DOHH2 (cell line): Measurements from ENCODE around the gene TMEM30B.
"Not testable (repeated sequence)": the region's sequence is repeated elsewhere in the genome, so short reads cannot be mapped to it uniquely, and the experiment has no call there.

Experiments
- H3F3A ChIP-seq: fragments of 200-600 bp; sonication (generic), shearing (Covaris generic); 2 replicates; pipeline ENCODE4 v1.6.0; 2016; ENCODE audit warnings: antibody characterized with exemption, mild to moderate bottlenecking; ENCODE audit not compliant: control insufficient read depth, insufficient read depth
- H3K27ac ChIP-seq: fragments of 200-600 bp; sonication (generic); 2 replicates; pipeline ENCODE4 v1.5.1; 2014; ENCODE audit warnings: low read depth, mild to moderate bottlenecking, low read length, moderate library complexity
- H3K27me3 ChIP-seq: fragments of 200-600 bp; sonication (generic); 2 replicates; pipeline ENCODE4 v1.6.1; 2014; ENCODE audit warnings: mild to moderate bottlenecking, low read length, mixed read lengths; ENCODE audit not compliant: control insufficient read depth
- H3K36me3 ChIP-seq: fragments of 200-600 bp; sonication (generic); 2 replicates; pipeline ENCODE4 v1.6.1; 2014; ENCODE audit warnings: mild to moderate bottlenecking, low read length, moderate library complexity, mixed read lengths; ENCODE audit not compliant: control insufficient read depth
- H3K4me1 ChIP-seq: fragments of 200-600 bp; sonication (generic); 2 replicates; pipeline ENCODE4 v1.6.1; 2014; ENCODE audit warnings: mild to moderate bottlenecking, low read length, mixed read lengths; ENCODE audit not compliant: control insufficient read depth
- H3K4me2 ChIP-seq: fragments of 200-600 bp; sonication (generic); 2 replicates; pipeline ENCODE4 v1.6.0; 2014; ENCODE audit warnings: mild to moderate bottlenecking, low read length, moderate library complexity
- H3K4me3 ChIP-seq: fragments of 200-600 bp; sonication (generic); 2 replicates; pipeline ENCODE4 v1.5.1; 2014; ENCODE audit warnings: mild to moderate bottlenecking, low read length, mixed read lengths
- H3K79me2 ChIP-seq: fragments of 200-600 bp; sonication (generic); 2 replicates; pipeline ENCODE4 v1.6.1; 2014; ENCODE audit warnings: mild to moderate bottlenecking, low read length, mixed read lengths; ENCODE audit not compliant: control insufficient read depth
- H3K9me2 ChIP-seq: fragments of 200-600 bp; sonication (generic); replicated peaks from 2 replicates; pipeline ENCODE4 v1.6.1; 2014; ENCODE audit warnings: mild to moderate bottlenecking, low read length, mixed read lengths; ENCODE audit not compliant: control insufficient read depth
- H3K9me3 ChIP-seq: fragments of 200-600 bp; sonication (generic); 2 replicates; pipeline ENCODE4 v1.6.1; 2014; ENCODE audit warnings: antibody characterized with exemption, low read length, mixed read lengths; ENCODE audit not compliant: control insufficient read depth, insufficient read depth
- H4K20me1 ChIP-seq: fragments of 200-600 bp; sonication (generic); 2 replicates; pipeline ENCODE4 v1.6.0; 2014; ENCODE audit warnings: low read depth, mild to moderate bottlenecking, antibody characterized with exemption, low read length, moderate library complexity; ENCODE audit not compliant: control insufficient read depth, insufficient read depth
- CTCF ChIP-seq: fragments of 200-600 bp; sonication (generic); IDR thresholded peaks from one replicate; pipeline ENCODE4 v1.5.1; 2014; ENCODE audit warnings: antibody characterized with exemption, mild to moderate bottlenecking, low read depth, low read length; ENCODE audit not compliant: poor library complexity, severe bottlenecking
- EZH2phosphoT487 ChIP-seq: fragments of 200-600 bp; sonication (generic); IDR thresholded peaks from 2 replicates; pipeline ENCODE4 v1.6.1; 2017; ENCODE audit warnings: borderline replicate concordance, mild to moderate bottlenecking, antibody characterized with exemption, low read length, moderate library complexity, mixed read lengths

TMEM30B gene

GRCh38 chr14:61322011-61322798, 41.1 kb upstream of the TMEM30B start:
- Histone ChIP-seq H3K27me3 (peaks cover 16% of the 10 kb centered on the region; the same call in 1 of the 2 replicates), H3K4me1 (no peaks in the 10 kb centered on the region), H3K36me3 (no peaks in the 10 kb centered on the region), H4K20me1 (no peaks in the 10 kb centered on the region), H3K4me2 (no peak overlapping the region), H3K4me3 (no peak overlapping the region), H3K9me2 (no peaks in the 10 kb centered on the region), H3F3A (no peaks in the 10 kb centered on the region), H3K79me2 (no peaks in the 10 kb centered on the region), H3K9me3 (peaks cover 4% of the 10 kb centered on the region; the same call in 1 of the 2 replicates), H3K27ac (no peak overlapping the region)
- TF ChIP-seq EZH2phosphoT487 (no peak), CTCF (no peak)

DNA sequence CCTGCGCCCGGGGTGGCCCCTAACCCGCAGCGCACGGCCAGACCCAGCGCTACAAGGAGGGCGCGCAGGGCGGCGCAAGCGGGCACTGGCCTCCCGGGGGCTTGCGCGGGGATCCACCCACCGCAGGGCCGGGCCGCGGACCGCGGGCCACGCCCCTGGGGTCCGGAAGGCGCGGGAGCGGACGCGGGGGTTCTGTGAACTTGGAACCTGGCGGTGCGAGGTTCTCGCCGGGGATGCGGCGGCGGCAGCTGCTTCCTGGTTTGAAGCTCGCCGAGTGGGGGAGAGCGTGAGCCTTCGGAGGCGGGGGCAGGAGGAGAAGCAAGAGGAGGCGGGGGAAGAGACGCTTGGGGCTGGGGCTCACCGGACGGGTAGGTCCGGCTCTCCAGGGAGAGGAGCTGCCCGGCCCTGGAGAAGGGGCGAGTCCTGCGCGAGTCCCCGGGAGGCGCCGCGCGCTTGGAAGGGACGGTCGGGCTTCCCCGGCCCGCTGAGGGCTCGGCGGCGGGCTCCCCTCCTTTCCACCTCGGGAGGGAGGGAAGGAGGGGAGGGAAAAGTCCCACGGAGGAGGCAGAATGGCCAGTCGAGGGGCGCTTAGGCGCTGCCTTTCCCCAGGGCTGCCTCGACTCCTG, 40.4 kb upstream of the TMEM30B start, which contains the start of gene PRKCH:
TSS of gene PRKCH (plus strand) at position 195 of the 626 bp plus-strand sequence. CDS start 523 bp downstream, outside the sequence.
- no peaks in the 10 kb centered on the region for H3K79me2 ChIP-seq
- H3K36me3 ChIP-seq = no peaks in the 10 kb centered on the region
- no peaks in the 10 kb centered on the region for H3K4me1 ChIP-seq
- H4K20me1 ChIP-seq = no peaks in the 10 kb centered on the region
- H3K4me3 ChIP-seq = no peak within 1 kb of the TSS
- peaks cover 4% of the 10 kb centered on the region; the same call in 1 of the 2 replicates for H3K9me3 ChIP-seq
- no peak within 1 kb of the TSS for H3K27ac ChIP-seq
- H3K4me2 ChIP-seq = no peak within 1 kb of the TSS
- no peaks in the 10 kb centered on the region for H3K9me2 ChIP-seq
- no peak for TF ChIP-seq CTCF
- TF ChIP-seq EZH2phosphoT487 = no peak
- peaks cover 19% of the 10 kb centered on the region; the same call in 1 of the 2 replicates for H3K27me3 ChIP-seq
- no peaks in the 10 kb centered on the region for H3F3A ChIP-seq

DNA sequence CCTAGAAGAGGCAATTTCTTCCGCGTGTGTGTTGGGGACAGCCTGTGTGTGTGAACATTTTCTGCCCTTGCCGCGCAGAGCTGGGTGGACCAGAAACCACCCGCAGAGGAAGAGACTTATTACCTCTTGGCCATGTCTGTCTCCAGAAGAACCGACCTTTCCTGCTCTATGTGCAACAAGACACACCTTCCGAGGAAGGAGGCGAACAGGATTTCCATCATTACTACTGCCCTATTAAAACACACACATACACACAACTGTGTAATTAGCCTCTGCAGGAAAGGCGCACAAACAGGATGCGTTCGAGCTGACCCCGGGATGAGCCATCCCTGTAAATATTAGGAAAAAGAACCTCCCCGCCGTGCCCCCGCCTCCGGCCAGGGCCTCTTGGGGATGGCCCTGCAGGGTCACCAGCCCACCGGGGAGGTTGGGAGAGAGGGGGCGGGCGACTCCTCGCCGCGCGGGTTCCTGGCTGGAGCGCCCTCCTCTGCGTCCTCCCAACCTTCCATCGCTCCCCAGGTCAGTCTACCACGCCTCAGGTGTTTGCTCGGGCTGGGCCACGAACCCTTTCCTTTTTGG, 39.8 kb upstream of the TMEM30B start:
- Histone ChIP-seq H3F3A (no peaks in the 10 kb centered on the region), H3K9me3 (peaks cover 4% of the 10 kb centered on the region; the same call in 1 of the 2 replicates), H3K4me2 (no peak overlapping the region), H3K4me3 (no peak overlapping the region), H3K4me1 (no peaks in the 10 kb centered on the region), H3K27ac (no peak overlapping the region), H3K36me3 (no peaks in the 10 kb centered on the region), H3K9me2 (no peaks in the 10 kb centered on the region), H3K79me2 (no peaks in the 10 kb centered on the region), H3K27me3 (peaks cover 19% of the 10 kb centered on the region; the same call in 1 of the 2 replicates), H4K20me1 (no peaks in the 10 kb centered on the region)
- TF ChIP-seq CTCF (no peak), EZH2phosphoT487 (no peak)

DNA sequence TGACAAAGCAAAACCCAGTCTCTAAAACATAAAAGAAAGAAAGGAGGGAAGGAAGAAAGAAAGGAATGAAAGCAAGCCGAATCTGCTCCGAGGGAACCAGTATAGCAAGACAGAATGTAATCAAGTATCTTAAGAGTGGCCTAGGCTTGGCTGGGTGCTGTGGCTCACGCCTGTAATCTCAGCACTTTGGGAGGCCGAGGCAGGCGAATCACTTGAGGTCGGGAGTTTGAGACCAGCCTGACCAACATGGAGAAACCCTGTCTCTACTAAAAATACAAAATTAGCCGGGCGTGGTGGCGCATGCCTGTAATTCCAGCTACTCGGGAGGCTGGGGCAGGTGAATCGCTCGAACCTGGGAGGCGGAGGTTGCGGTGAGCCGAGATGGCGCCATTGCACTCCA, 39.0 kb upstream of the TMEM30B start:
- not testable (repeated sequence) for H4K20me1 ChIP-seq, H3K9me3 ChIP-seq, H3K79me2 ChIP-seq, H3K4me3 ChIP-seq, H3K4me2 ChIP-seq, H3K27ac ChIP-seq, H3K4me1 ChIP-seq, H3F3A ChIP-seq, H3K9me2 ChIP-seq, H3K36me3 ChIP-seq
- peaks cover 19% of the 10 kb centered on the region; the same call in 1 of the 2 replicates for H3K27me3 ChIP-seq
